ENCODE measurements around the gene TMEM131L.
"Not testable (repeated sequence)": the region's sequence is repeated elsewhere in the genome, so short reads cannot be mapped to it uniquely, and the experiment has no call there.

The TMEM131L gene

GRCh38 chr4:153507310-153508073, 41.3 kb downstream of the TMEM131L start:
- no peak for DNase-seq (ENCODE audit: low read depth)

- DNase-seq (ENCODE audit: low read depth) = not testable (repeated sequence)
These were observed 43.1 kb downstream of the TMEM131L start for GRCh38 chr4:153509212-153509611.

GRCh38 chr4:153509724-153510123, 43.6 kb downstream of the TMEM131L start:
- DNase-seq (ENCODE audit: low read depth) = no peak

GRCh38 chr4:153510252-153511001, 44.3 kb downstream of the TMEM131L start:
- DNase-seq (ENCODE audit: low read depth) = no peak

- DNase-seq (ENCODE audit: low read depth) = no peak
These were observed 44.9 kb downstream of the TMEM131L start for GRCh38 chr4:153511104-153511503.

GRCh38 chr4:153512162-153512852, 46.1 kb downstream of the TMEM131L start:
- DNase-seq (ENCODE audit: low read depth) = no peak

- DNase-seq (ENCODE audit: low read depth) = no peak
These were observed 46.9 kb downstream of the TMEM131L start for GRCh38 chr4:153512952-153513500.

- no peak for DNase-seq (ENCODE audit: low read depth)
These were observed 47.4 kb downstream of the TMEM131L start for GRCh38 chr4:153513596-153513995.

GRCh38 chr4:153514001-153514526, 47.9 kb downstream of the TMEM131L start:
- DNase-seq (ENCODE audit: low read depth) = no peak

- DNase-seq (ENCODE audit: low read depth) = no peak
These were observed 48.7 kb downstream of the TMEM131L start for GRCh38 chr4:153514688-153515426.

GRCh38 chr4:153517159-153517558, 51.0 kb downstream of the TMEM131L start:
- no peak for DNase-seq (ENCODE audit: low read depth)

- DNase-seq (ENCODE audit: low read depth) = no peak
These were observed 51.8 kb downstream of the TMEM131L start for GRCh38 chr4:153518001-153518400.

- DNase-seq (ENCODE audit: low read depth) = no peak
These were observed 52.7 kb downstream of the TMEM131L start for GRCh38 chr4:153518637-153519389.

- DNase-seq (ENCODE audit: low read depth) = no peak
These were observed 53.5 kb downstream of the TMEM131L start for GRCh38 chr4:153519687-153520086.

- no peak for DNase-seq (ENCODE audit: low read depth)
These were observed 54.1 kb downstream of the TMEM131L start for GRCh38 chr4:153520227-153520626.

- no peak for DNase-seq (ENCODE audit: low read depth)
These were observed 54.7 kb downstream of the TMEM131L start for GRCh38 chr4:153520801-153521329.

- DNase-seq (ENCODE audit: low read depth) = no peak
These were observed 55.3 kb downstream of the TMEM131L start for GRCh38 chr4:153521478-153521877.

GRCh38 chr4:153521999-153522801, 56.0 kb downstream of the TMEM131L start:
- DNase-seq (ENCODE audit: low read depth) = peak; percentile 30

GRCh38 chr4:153522802-153523094, 56.6 kb downstream of the TMEM131L start:
- no peak for DNase-seq (ENCODE audit: low read depth)

All from activated T-helper 1 cell treated with Interleukin-2 at 50 U/mL for 16 hours (primary cell).